ENCODE results near the gene CEP295NL. TPM values are rescaled to one million over a fixed set of nuclear protein-coding genes. Genes with fewer than 3 reads are reported as not detected.

CEP295NL gene
- total RNA-seq, 1 experiment from 2014 or later: 1.9 TPM

- ATAC-seq: no peak
- no TSS peak for BruUV-seq (replicated peaks)
- no peaks in the 10 kb centered on the region for H3K36me3 ChIP-seq (ENCODE audit: control insufficient read depth in 1 of 2, insufficient read depth in 2 of 2, low read length in 2 of 2)
- H3K4me3 ChIP-seq (replicated peaks in 1 of 2; ENCODE audit: low read depth in 1 of 2, low read length in 2 of 2): no peak overlapping the region
- ChIA-PET CTCF (no interaction called here), RAD21 (ENCODE audit: low non-redundant PET in 1 of 2, low total read pairs in 2 of 2, uncharacterized antibody in 2 of 2, unreplicated experiment in 2 of 2) (no interaction called here), POLR2A (no interaction called here)
- H2AFZ ChIP-seq (ENCODE audit: low read depth, low read length, poor library complexity, severe bottlenecking): no peak overlapping the region
- no peak for DNase-seq (ENCODE audit: low read depth, low spot score)
- H4K20me1 ChIP-seq (ENCODE audit: insufficient read depth): no peaks in the 10 kb centered on the region
- no peaks in the 10 kb centered on the region for H3K9me3 ChIP-seq (ENCODE audit: control insufficient read depth in 1 of 2, insufficient read depth in 1 of 2, low read depth in 1 of 2, low read length in 2 of 2)
- H3K9ac ChIP-seq (ENCODE audit: low read length): no peak overlapping the region
- intact Hi-C loops (cut with micrococcal nuclease): no loop called here
- no peaks in the 10 kb centered on the region for H3K9me2 ChIP-seq (ENCODE audit: insufficient read depth)
- no peaks in the 10 kb centered on the region for H3K27me3 ChIP-seq (ENCODE audit: insufficient read depth, low read length)
- TF ChIP-seq MAX (IDR thresholded peaks at IDR 0.05) (no peak), CTCF (IDR thresholded peaks at IDR 0.05 in 2 of 3, conservative IDR thresholded peaks at IDR 0.05 in 1 of 3; ENCODE audit: borderline replicate concordance in 1 of 3, insufficient read depth in 1 of 3, low read depth in 2 of 3, low read length in 2 of 3) (no peak), FOSL1 (IDR thresholded peaks at IDR 0.05; ENCODE audit: low read depth) (no peak), TCF7L2 (IDR thresholded peaks at IDR 0.05; ENCODE audit: borderline replicate concordance, extremely low read depth, insufficient read depth, insufficient read length) (no peak)
- H3K4me1 ChIP-seq (ENCODE audit: control insufficient read depth in 1 of 2, insufficient read depth in 2 of 2, low read length in 2 of 2): peaks cover 7 to 39% of the 10 kb centered on the region in 2 experiments
- no peak overlapping the region for H3K27ac ChIP-seq (ENCODE audit: low read depth, low read length)
- peaks cover 13% of the 10 kb centered on the region; the same call in 1 of the 2 replicates for H3K79me2 ChIP-seq (ENCODE audit: insufficient read depth, low read length)
- H3K4me2 ChIP-seq (ENCODE audit: low read length): no peak overlapping the region
These were observed 7.7 kb upstream of the CEP295NL start for GRCh38 chr17:78910497-78911284.

GRCh38 chr17:78908426-78908825 is 5.4 kb upstream of the CEP295NL start:
- ChIA-PET CTCF (no interaction called here), RAD21 (ENCODE audit: low non-redundant PET in 1 of 2, low total read pairs in 2 of 2, uncharacterized antibody in 2 of 2, unreplicated experiment in 2 of 2) (no interaction called here), POLR2A (interaction anchor here (1.1 kb wide), 1 partner anchor 8 kb away, joined by 4 read pairs; no protein-coding TSS in a partner anchor)
- ATAC-seq (no peak), DNase-seq (ENCODE audit: low read depth, low spot score) (no peak)
- Histone ChIP-seq H3K4me3 (replicated peaks in 1 of 2; ENCODE audit: low read depth in 1 of 2, low read length in 2 of 2) (no peak overlapping the region), H3K9me3 (ENCODE audit: control insufficient read depth in 1 of 2, insufficient read depth in 1 of 2, low read depth in 1 of 2, low read length in 2 of 2) (no peaks in the 10 kb centered on the region), H3K9ac (ENCODE audit: low read length) (no peak overlapping the region), H3K4me2 (ENCODE audit: low read length) (no peak overlapping the region), H3K27me3 (ENCODE audit: insufficient read depth, low read length) (no peaks in the 10 kb centered on the region), H3K79me2 (ENCODE audit: insufficient read depth, low read length) (peaks cover 13% of the 10 kb centered on the region; the same call in 1 of the 2 replicates), H4K20me1 (ENCODE audit: insufficient read depth) (no peaks in the 10 kb centered on the region), H3K4me1 (ENCODE audit: control insufficient read depth in 1 of 2, insufficient read depth in 2 of 2, low read length in 2 of 2) (peaks cover 0 to 31% of the 10 kb centered on the region in 2 experiments; a peak in 3 of 4 replicates), H3K27ac (ENCODE audit: low read depth, low read length) (no peak overlapping the region), H3K9me2 (ENCODE audit: insufficient read depth) (no peaks in the 10 kb centered on the region), H3K36me3 (ENCODE audit: control insufficient read depth in 1 of 2, insufficient read depth in 2 of 2, low read length in 2 of 2) (no peaks in the 10 kb centered on the region), H2AFZ (ENCODE audit: low read depth, low read length, poor library complexity, severe bottlenecking) (no peak overlapping the region)
- no peak for TF ChIP-seq CEBPB (IDR thresholded peaks at IDR 0.05; ENCODE audit: low read depth)
- no peak for TF ChIP-seq FOSL1 (IDR thresholded peaks at IDR 0.05; ENCODE audit: low read depth)
- TF ChIP-seq POLR2AphosphoS5 (IDR thresholded peaks at IDR 0.05; ENCODE audit: low read depth, low read length): no peak
- no peak for TF ChIP-seq JUND (IDR thresholded peaks at IDR 0.05)
- TF ChIP-seq ATF3 (IDR thresholded peaks at IDR 0.05): no peak
- TF ChIP-seq SIN3A (IDR thresholded peaks at IDR 0.05; ENCODE audit: low read depth): no peak
- no peak for TF ChIP-seq POLR2A (IDR thresholded peaks at IDR 0.05; ENCODE audit: borderline replicate concordance, extremely low read depth, insufficient read depth, insufficient read length)
- intact Hi-C loops (cut with micrococcal nuclease): no loop called here
- BruUV-seq (replicated peaks): no TSS peak

Data from HCT116 (cell line).